Measurements from ENCODE around the gene PRMT6.
A peak's percentile ranks its signal among the peaks of the same experiment; 100 is the strongest.

PRMT6 gene

DNA sequence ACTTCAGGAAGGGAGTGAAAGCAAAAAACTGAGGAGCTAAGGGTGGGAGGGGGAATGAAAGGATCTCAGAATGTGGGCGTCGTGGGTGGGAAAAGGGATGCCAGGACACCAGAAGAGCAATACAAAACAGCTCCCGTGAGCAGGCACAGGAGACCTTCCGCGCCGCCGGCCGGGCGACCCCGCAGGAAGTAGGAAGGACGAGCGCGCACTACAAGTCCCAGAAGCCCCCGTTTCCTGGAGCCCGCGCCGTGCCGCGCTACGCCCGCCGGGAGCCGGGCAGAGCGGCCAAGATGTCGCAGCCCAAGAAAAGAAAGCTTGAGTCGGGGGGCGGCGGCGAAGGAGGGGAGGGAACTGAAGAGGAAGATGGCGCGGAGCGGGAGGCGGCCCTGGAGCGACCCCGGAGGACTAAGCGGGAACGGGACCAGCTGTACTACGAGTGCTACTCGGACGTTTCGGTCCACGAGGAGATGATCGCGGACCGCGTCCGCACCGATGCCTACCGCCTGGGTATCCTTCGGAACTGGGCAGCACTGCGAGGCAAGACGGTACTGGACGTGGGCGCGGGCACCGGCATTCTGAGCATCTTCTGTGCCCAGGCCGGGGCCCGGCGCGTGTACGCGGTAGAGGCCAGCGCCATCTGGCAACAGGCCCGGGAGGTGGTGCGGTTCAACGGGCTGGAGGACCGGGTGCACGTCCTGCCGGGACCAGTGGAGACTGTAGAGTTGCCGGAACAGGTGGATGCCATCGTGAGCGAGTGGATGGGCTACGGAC is at the start of gene PRMT6:
PRMT6 (plus strand) TSS at position 249 of the 771 bp plus-strand sequence; CDS start at position 291, 42 bp downstream.
- H3K27me3 ChIP-seq: no peaks in the 10 kb centered on the region
- H3K36me3 ChIP-seq: peaks cover 0 to 9% (median 0%) of the 10 kb centered on the region in 3 donors
- no peaks in the 10 kb centered on the region for H3K9me3 ChIP-seq
- peak within 1 kb of the TSS; percentile 90 to 92 for H3K27ac ChIP-seq
- TF ChIP-seq, protein P1, sequence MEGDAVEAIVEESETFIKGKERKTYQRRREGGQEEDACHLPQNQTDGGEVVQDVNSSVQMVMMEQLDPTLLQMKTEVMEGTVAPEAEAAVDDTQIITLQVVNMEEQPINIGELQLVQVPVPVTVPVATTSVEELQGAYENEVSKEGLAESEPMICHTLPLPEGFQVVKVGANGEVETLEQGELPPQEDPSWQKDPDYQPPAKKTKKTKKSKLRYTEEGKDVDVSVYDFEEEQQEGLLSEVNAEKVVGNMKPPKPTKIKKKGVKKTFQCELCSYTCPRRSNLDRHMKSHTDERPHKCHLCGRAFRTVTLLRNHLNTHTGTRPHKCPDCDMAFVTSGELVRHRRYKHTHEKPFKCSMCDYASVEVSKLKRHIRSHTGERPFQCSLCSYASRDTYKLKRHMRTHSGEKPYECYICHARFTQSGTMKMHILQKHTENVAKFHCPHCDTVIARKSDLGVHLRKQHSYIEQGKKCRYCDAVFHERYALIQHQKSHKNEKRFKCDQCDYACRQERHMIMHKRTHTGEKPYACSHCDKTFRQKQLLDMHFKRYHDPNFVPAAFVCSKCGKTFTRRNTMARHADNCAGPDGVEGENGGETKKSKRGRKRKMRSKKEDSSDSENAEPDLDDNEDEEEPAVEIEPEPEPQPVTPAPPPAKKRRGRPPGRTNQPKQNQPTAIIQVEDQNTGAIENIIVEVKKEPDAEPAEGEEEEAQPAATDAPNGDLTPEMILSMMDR (IDR thresholded peaks at IDR 0.05): no peak
- intact Hi-C loops (cut with DNase I; ENCODE audit: low total_unique reads): no loop called here
- peak; percentile 77 to 86 for DNase-seq
- H3K4me3 ChIP-seq: peak within 1 kb of the TSS; percentile 90 to 95
- H3K4me1 ChIP-seq: peaks cover 0 to 14% (median 10%) of the 10 kb centered on the region in 4 donors

DNA sequence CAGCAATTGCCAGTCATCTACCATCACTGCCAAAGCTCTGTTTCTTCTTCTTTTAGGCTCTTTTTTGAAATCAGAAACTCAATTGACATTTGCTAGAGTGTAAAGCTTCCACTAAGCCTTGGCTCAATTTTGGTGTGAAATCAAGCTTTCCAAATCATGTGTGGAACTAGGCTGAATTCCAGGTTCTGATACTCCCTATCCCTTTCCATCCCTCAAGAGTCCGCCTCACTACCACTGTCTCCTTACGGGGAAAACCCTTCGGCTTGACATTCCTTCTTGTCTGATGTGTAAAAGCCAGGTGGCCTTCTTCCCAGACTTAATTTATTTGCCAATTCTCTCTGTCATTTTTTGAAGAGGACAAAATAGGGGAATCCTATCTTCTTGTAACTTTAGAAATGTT is 47.2 kb upstream of the PRMT6 start:
- Histone ChIP-seq H3K4me1 (no peaks in the 10 kb centered on the region), H3K27me3 (no peaks in the 10 kb centered on the region), H3K4me3 (no peak overlapping the region), H3K27ac (no peak overlapping the region), H3K9me3 (no peaks in the 10 kb centered on the region), H3K36me3 (no peaks in the 10 kb centered on the region)
- intact Hi-C loops (cut with DNase I; ENCODE audit: low total_unique reads): no loop called here
- TF ChIP-seq, protein P1 (IDR thresholded peaks at IDR 0.05): no peak
- DNase-seq: peak in 1 of 2 donors; percentile 39

DNA sequence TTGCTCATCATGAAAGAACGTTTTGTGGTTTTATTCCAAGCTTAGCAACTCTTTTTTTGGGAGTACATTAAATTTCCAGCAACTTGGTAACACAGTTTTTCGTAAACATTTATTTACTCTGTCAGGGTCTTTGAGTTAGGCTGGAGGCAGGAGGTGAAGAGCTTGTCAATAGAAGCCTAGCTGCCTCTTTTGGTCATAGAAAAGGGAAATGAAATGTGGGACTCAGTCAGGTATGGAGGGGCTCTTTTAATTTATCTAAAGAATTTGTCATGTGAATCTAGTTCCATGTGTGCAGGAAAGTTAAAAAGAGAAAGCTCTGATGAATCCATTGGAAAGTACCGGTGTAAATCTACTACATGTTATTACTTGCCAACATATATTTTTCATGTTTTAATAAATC is 45.9 kb upstream of the PRMT6 start:
- H3K9me3 ChIP-seq: no peaks in the 10 kb centered on the region
- H3K4me3 ChIP-seq: no peak overlapping the region
- DNase-seq: no peak
- H3K36me3 ChIP-seq: no peaks in the 10 kb centered on the region
- no peak overlapping the region for H3K27ac ChIP-seq
- H3K4me1 ChIP-seq: no peaks in the 10 kb centered on the region
- intact Hi-C loops (cut with DNase I; ENCODE audit: low total_unique reads): no loop called here
- H3K27me3 ChIP-seq: no peaks in the 10 kb centered on the region
- TF ChIP-seq, protein P1 (IDR thresholded peaks at IDR 0.05): no peak

DNA sequence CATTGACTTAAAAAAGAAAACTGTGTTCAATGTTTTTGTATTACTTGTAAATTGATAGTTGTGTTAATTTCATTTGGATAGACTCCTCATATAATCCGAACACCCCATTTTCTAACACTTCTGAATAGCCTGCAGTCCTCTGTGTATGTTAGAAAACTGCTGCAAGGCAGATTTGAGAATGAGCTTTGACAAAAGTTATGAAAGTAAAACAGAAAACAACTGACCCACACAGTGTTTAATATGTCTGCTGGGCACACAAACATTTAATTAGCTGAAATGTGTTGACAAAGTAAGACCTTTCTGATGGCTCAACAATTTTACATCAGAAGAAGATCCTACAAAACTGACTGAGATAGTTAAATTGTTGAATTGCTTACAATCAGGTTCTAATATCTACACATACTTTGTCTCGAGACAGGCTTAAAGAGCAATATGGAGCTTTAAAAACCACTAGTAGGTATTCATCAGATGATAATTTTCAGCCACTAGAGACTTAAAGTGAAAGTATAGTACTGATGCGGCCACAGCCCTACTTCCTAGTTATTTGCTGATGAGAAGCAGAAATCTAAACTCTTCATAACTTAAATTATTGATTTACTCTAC is 40.0 kb upstream of the PRMT6 start:
- DNase-seq: no peak
- no peaks in the 10 kb centered on the region for H3K4me1 ChIP-seq
- no peaks in the 10 kb centered on the region for H3K36me3 ChIP-seq
- H3K4me3 ChIP-seq: no peak overlapping the region
- TF ChIP-seq, protein P1 (IDR thresholded peaks at IDR 0.05): no peak
- H3K27ac ChIP-seq: no peak overlapping the region
- intact Hi-C loops (cut with DNase I; ENCODE audit: low total_unique reads): no loop called here
- no peaks in the 10 kb centered on the region for H3K9me3 ChIP-seq
- H3K27me3 ChIP-seq: no peaks in the 10 kb centered on the region

DNA sequence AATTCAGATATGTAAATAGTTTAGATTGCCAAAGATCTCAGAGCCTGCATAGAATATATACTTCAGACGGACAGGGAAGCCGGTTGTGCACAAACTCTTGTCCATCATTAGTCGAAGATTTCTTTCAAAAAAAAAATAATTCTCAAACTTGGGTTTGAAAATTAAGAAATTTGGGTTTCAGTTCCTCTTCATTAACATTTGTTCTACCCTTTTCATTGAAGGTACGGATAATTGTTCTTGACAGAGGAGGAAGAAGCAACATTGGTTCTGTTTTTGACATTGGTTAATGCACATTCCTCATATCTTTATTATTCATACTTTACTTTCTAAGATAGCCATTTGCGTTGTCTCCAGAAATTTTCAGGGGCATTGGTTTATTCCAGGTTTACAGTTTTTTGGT is 38.0 kb upstream of the PRMT6 start:
- no peak overlapping the region for H3K27ac ChIP-seq
- TF ChIP-seq, protein P1 (IDR thresholded peaks at IDR 0.05): no peak
- H3K27me3 ChIP-seq: no peaks in the 10 kb centered on the region
- no peaks in the 10 kb centered on the region for H3K9me3 ChIP-seq
- H3K36me3 ChIP-seq: no peaks in the 10 kb centered on the region
- no peak for DNase-seq
- H3K4me1 ChIP-seq: no peaks in the 10 kb centered on the region
- no peak overlapping the region for H3K4me3 ChIP-seq
- intact Hi-C loops (cut with DNase I; ENCODE audit: low total_unique reads): no loop called here

All from tibial artery (tissue), 4 donors.